Lower leg skin (tissue), 3 donors: ENCODE data around the gene STPG2.

Source experiments
- CTCF ChIP-seq, 3 donors: fragments of 450-650 bp; IDR thresholded peaks; one replicate each; pipeline ENCODE4 v1.5.1; 2016; ENCODE audit warnings: antibody characterized with exemption in 3 of 3, mild to moderate bottlenecking in 3 of 3, moderate library complexity in 2 of 3
- POLR2A ChIP-seq, 2 donors: fragments of 450-650 bp; IDR thresholded peaks; one replicate each; pipeline ENCODE4 v1.6.1; 2016 to 2017; ENCODE audit warnings: antibody characterized with exemption in 2 of 2, mild to moderate bottlenecking in 1 of 2, moderate library complexity in 1 of 2

GRCh38 chr4:98113012-98113411, 30.3 kb downstream of the STPG2 start:
- TF ChIP-seq CTCF (IDR thresholded peaks at IDR 0.05), result no peak
- TF ChIP-seq POLR2A (IDR thresholded peaks at IDR 0.05), result no peak
